GM12891 (cell line): ENCODE data around the gene ATP2B2.
A peak's percentile ranks its signal among the peaks of the same experiment; 100 is the strongest.

Source experiments
- DNase-seq: peaks from one replicate; pipeline ENCODE4 v3.0.0; 2011; ENCODE audit warnings: low spot score; ENCODE audit not compliant: insufficient read length
- FAIRE-seq: peaks from 2 replicates; lab custom pipeline; 2011; peaks lifted over from hg19 to GRCh38; lab: Jason Lieb, UNC
- PAX5 ChIP-seq: IDR thresholded peaks from 2 replicates; pipeline ENCODE4 v1.6.1; 2011; ENCODE audit warnings: low read length, moderate library complexity, mild to moderate bottlenecking; ENCODE audit not compliant: insufficient read depth, severe bottlenecking
- POLR2A ChIP-seq: IDR thresholded peaks from 2 replicates; pipeline ENCODE4 v1.6.1; 2011; ENCODE audit warnings: low read depth, low read length, control low read depth
- POLR2AphosphoS5 ChIP-seq: IDR thresholded peaks from 2 replicates; pipeline ENCODE4 v1.6.1; 2011; ENCODE audit warnings: low read depth, low read length, control low read depth
- POU2F2 ChIP-seq: IDR thresholded peaks from 2 replicates; pipeline ENCODE4 v1.6.1; 2011; ENCODE audit warnings: low read depth, mild to moderate bottlenecking, control low read depth, low read length, moderate library complexity
- SPI1 ChIP-seq: IDR thresholded peaks from 2 replicates; pipeline ENCODE4 v1.6.1; 2011; ENCODE audit warnings: low read depth, low read length, control low read depth
- TAF1 ChIP-seq: IDR thresholded peaks from 2 replicates; pipeline ENCODE4 v1.6.1; 2011; ENCODE audit warnings: low read depth, low read length, control low read depth

Gene ATP2B2

DNA sequence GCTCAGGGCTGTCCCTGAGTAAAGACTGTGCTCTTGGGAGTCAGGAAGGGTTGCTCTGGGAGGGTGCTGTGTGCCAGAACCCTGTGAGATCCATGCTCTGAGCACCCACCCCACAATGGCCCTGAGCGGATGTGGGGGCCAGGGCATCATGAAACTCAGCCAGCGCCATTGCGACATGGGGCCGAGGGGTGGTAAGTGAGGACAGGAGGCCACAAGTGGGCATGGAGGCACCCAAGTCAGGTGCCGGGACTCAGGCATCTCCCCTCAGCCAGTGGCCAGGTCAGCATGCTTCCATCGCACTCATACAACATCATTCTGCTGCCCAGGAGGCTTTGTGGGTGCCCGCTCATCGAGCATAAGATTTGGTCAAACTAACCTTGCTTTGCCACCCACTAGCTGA is 19.6 kb downstream of the ATP2B2 start:
- no peak for FAIRE-seq
- no peak for DNase-seq
- no peak for TF ChIP-seq SPI1
- TF ChIP-seq TAF1, result no peak
- no peak for TF ChIP-seq POLR2A
- no peak for TF ChIP-seq POLR2AphosphoS5
- no peak for TF ChIP-seq POU2F2
- TF ChIP-seq PAX5, result no peak

DNA sequence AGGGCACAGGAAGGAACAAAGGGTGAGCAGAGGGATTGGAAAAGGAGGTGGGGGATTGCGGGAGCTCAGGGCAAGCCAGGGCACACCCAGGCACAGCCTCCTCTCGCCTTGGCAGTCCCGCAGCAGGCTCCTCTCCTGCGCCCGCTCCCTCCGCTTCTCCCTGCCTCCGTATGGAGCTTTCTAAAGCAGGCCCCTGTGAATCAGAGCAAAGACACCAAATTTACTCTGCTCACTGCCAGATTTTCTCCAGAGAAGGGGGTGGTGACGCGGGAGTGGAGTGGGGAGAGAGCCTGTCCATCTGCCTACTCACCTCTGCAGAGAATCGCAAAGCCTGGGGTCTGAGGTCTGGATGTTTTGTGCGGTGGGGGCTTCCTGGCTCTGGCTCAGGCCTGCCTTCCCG is 20.0 kb downstream of the ATP2B2 start:
- FAIRE-seq (no peak), DNase-seq (no peak)
- TF ChIP-seq PAX5, result no peak
- TF ChIP-seq SPI1, result no peak
- no peak for TF ChIP-seq TAF1
- no peak for TF ChIP-seq POU2F2
- no peak for TF ChIP-seq POLR2A
- TF ChIP-seq POLR2AphosphoS5, result no peak

DNA sequence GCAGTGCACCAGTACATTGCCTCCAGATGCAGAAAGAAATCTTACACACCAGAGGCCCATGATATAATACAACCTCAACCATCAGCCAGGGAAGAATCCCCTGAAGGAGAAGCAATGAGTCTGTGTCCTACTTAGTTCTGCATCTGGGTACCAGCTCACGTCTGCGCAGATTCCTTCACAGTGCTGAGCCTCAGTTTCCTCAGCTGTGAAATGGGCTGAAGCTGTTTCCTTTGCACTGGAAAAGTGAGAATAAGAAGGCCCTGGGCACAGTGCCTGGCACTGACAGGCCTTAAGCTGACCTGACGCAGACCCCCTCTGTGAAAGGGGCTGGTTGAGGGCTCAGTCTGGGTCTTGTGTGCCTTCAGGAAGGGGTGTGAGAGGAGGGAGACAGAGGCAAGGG is 20.7 kb downstream of the ATP2B2 start:
- no peak for TF ChIP-seq POLR2A
- no peak for TF ChIP-seq POLR2AphosphoS5
- no peak for TF ChIP-seq POU2F2
- no peak for TF ChIP-seq SPI1
- no peak for TF ChIP-seq PAX5
- TF ChIP-seq TAF1, result no peak
- DNase-seq, result no peak
- no peak for FAIRE-seq

GRCh38 chr3:10483686-10484345 is 21.6 kb downstream of the ATP2B2 start:
- no peak for DNase-seq
- no peak for TF ChIP-seq SPI1
- no peak for TF ChIP-seq POU2F2
- no peak for TF ChIP-seq PAX5
- TF ChIP-seq POLR2A, result no peak
- no peak for TF ChIP-seq POLR2AphosphoS5
- TF ChIP-seq TAF1, result no peak
- FAIRE-seq, result no peak

DNA sequence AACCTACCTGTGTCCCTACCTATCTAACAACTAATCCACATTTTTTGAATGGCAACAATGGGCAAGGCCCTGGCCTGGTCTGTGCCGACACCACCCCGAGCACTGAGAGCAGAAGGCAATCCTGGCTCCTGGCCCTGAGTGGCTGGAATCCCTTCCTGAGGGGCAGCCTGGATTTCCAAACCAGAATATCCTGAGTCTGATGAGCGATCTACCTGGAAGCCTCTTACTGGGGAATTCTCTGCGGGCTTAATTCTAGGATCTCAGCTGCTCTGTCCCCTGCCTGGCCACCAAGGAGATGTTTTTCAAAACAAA is 22.1 kb downstream of the ATP2B2 start:
- FAIRE-seq (no peak), DNase-seq (no peak)
- TF ChIP-seq POU2F2, result no peak

- DNase-seq, result no peak
- no peak for FAIRE-seq
- TF ChIP-seq TAF1, result no peak
- TF ChIP-seq PAX5, result no peak
- TF ChIP-seq POLR2A, result no peak
- no peak for TF ChIP-seq POU2F2
- no peak for TF ChIP-seq SPI1
- TF ChIP-seq POLR2AphosphoS5, result no peak
These were observed 22.6 kb downstream of the ATP2B2 start for GRCh38 chr3:10482631-10483363.

- no peak for FAIRE-seq
- TF ChIP-seq SPI1 (no peak), POU2F2 (no peak), POLR2AphosphoS5 (no peak), TAF1 (no peak), PAX5 (no peak), POLR2A (no peak)
- DNase-seq, result no peak
These were observed 24.5 kb downstream of the ATP2B2 start for GRCh38 chr3:10480871-10481378.

DNA sequence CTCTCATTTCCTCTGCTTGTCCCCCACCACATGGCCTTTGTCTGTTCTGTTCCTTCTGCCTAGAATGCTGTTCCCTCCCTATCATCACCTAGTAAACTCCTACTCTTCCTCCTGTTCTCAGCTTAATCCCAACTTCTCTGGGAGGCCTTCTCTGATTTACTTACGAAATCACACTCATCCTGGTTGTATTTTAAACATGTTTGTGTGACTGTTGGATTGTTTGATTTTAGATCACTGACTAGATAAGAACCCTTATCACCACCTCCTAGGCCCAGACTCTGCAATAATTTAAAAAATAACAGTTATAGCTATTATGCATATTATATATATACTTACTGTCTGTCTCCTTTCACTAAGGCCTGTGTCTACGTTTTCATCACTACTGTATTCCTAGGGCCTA is 26.1 kb downstream of the ATP2B2 start:
- no peak for FAIRE-seq
- DNase-seq, result no peak
- TF ChIP-seq POLR2A (no peak), POU2F2 (no peak), TAF1 (no peak), SPI1 (no peak), PAX5 (no peak), POLR2AphosphoS5 (no peak)

DNA sequence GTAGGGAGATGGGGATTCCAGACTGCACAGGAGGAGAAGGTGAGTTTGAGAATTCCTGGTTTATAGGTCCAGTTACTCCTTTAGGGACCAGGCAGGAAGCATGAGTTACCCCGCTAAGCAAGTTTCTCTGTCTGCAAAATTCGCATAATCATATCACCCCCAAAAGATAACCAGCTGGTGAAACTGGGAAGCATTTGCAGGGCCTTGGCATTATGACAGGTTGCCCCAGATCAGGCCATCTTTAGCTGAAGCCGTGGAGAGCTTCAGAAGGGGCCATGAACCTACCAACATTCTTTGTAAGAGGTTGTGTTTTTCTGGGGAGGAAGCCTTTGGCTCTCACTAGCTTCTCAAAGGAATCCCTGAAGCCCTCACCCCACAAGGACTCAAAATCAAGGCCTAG is 29.4 kb downstream of the ATP2B2 start:
- DNase-seq, result no peak
- TF ChIP-seq POLR2AphosphoS5 (no peak), PAX5 (no peak), POU2F2 (no peak), POLR2A (no peak), SPI1 (no peak), TAF1 (no peak)
- FAIRE-seq, result no peak

DNA sequence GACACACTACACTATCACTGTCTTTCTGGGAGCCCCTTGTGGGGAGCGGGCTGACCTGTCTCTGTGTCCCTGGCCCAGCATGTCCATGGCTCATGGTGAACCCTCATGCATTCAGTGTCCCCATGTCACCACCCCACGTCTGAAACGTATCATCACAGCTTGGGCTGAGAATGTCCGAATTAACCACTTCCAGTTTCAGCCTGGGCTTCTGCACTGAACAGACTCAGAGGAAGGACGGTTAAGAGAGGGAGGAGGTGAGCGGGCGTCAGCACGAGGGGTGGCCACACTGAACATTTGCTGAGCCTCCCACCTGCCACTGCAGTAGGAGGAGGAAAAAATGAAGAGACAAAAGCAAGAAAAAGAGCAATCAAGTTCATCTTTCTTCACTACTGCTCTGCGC is 30.5 kb downstream of the ATP2B2 start:
- TF ChIP-seq POLR2A, result no peak
- no peak for TF ChIP-seq PAX5
- TF ChIP-seq TAF1, result no peak
- FAIRE-seq (peak; percentile 38), DNase-seq (no peak)

GRCh38 chr3:10474275-10474646 is 31.1 kb downstream of the ATP2B2 start:
- FAIRE-seq (no peak), DNase-seq (no peak)
- TF ChIP-seq PAX5, result no peak
- TF ChIP-seq POLR2A, result no peak
- no peak for TF ChIP-seq TAF1
- no peak for TF ChIP-seq POLR2AphosphoS5
